ENCODE results near the gene MAU2. TPM values are rescaled to one million over a fixed set of nuclear protein-coding genes. Genes with fewer than 3 reads are reported as not detected.
A peak's percentile ranks its signal among the peaks of the same experiment; 100 is the strongest.

MAU2 gene
- total RNA-seq, 1 experiment from 2014 or later = 48.4 TPM

DNA sequence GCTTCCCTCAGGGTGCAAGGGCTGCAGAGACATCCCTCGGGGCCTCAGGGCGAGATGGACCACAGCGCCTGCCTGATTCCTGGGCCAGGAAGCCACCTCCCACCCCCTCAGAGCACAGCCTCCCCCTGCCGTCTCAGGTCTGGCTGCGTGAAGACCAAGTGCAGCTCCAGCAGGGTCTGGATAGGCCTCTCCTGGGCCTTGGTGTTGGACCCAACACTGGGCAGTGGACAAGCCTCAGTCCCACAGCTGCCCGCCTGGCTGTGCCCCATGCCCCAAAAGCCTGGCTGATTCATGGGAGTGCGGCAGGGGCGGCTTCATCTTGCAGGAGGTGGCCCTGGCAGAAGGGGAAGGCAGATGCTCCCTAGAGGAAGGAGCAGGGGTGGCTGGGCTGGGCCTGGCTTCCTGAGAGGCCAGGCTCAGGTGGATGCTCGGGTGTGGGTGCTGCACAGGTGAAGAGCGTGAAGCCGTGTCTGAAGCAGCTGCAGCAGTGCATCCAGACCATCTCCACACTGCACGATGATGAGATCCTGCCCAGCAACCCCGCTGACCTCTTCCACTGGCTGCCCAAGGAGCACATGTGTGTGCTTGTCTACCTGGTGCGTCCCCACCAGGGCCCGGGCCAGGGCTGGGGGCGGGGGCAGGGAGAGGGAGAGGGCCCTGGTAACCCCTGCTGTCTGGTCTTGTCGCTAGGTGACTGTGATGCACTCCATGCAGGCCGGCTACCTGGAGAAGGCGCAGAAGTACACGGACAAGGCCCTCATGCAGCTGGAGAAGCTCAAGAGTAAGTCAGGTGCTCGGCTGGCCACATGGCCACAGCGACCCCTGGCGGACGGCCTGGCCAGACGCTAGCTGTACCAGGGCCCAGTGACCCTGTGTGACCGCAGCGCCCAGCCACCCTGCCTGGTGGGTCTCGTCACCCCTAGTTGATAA is 21.7 kb downstream of the MAU2 start:
- Histone ChIP-seq H4K8ac (replicated peaks; ENCODE audit: insufficient read length, low read depth, low read length) (no peak overlapping the region), H3K79me2 (ENCODE audit: insufficient read depth, low read length) (no peaks in the 10 kb centered on the region), H3K56ac (ENCODE audit: insufficient read length, low read depth, low read length) (no peak overlapping the region), H3K4ac (ENCODE audit: low read depth, low read length) (no peak overlapping the region), H2BK20ac (ENCODE audit: low read depth, low read length, poor library complexity, severe bottlenecking) (no peak overlapping the region), H3K9ac (ENCODE audit: extremely low read depth, insufficient read length, low read length) (no peak overlapping the region), H2BK15ac (ENCODE audit: low read depth, low read length) (no peak overlapping the region), H3K9me3 (ENCODE audit: control insufficient read depth, low read depth, low read length) (no peaks in the 10 kb centered on the region), H4K91ac (ENCODE audit: insufficient read length, low read depth, low read length) (no peak overlapping the region), H2BK120ac (ENCODE audit: low read depth, low read length, poor library complexity, severe bottlenecking) (no peak overlapping the region), H3K27ac (ENCODE audit: insufficient read length, low read depth, low read length) (no peak overlapping the region), H3T11ph (ENCODE audit: low read length) (no peak overlapping the region), H3K4me1 (ENCODE audit: insufficient read depth, low read length) (no peaks in the 10 kb centered on the region), H3K18ac (ENCODE audit: insufficient read length, low read depth, low read length) (no peak overlapping the region), H2AFZ (ENCODE audit: low read length) (no peak overlapping the region), H3K27me3 (ENCODE audit: insufficient read depth, low read length) (no peaks in the 10 kb centered on the region), H4K5ac (ENCODE audit: insufficient read length, low read depth, low read length) (no peak overlapping the region), H3K4me2 (ENCODE audit: insufficient read depth, insufficient read length, low read length) (no peak overlapping the region), H3K79me1 (ENCODE audit: insufficient read depth, low read depth, low read length, poor library complexity, severe bottlenecking) (no peaks in the 10 kb centered on the region), H2BK12ac (ENCODE audit: insufficient read length, low read depth, low read length) (no peak overlapping the region), H3K23me2 (ENCODE audit: insufficient read length, low read depth, low read length, poor library complexity, severe bottlenecking) (no peaks in the 10 kb centered on the region), H2AK5ac (ENCODE audit: insufficient read length, low read length) (no peak overlapping the region), H2BK5ac (ENCODE audit: insufficient read length, low read length) (no peak overlapping the region), H3K23ac (ENCODE audit: insufficient read length, low read depth, low read length) (no peak overlapping the region), H4K20me1 (ENCODE audit: control insufficient read depth, insufficient read depth, insufficient read length) (no peaks in the 10 kb centered on the region), H3K14ac (ENCODE audit: insufficient read depth, low read length) (no peak overlapping the region)
- Mint-ChIP-seq H3K4me1 (no peaks in the 10 kb centered on the region), H3K36me3 (ENCODE audit: insufficient read depth in 1 of 3, low read depth in 3 of 3) (peaks cover 26 to 62% (median 57%) of the 10 kb centered on the region in 3 experiments), H3K9me3 (no peaks in the 10 kb centered on the region), H3K4me3 (no peak overlapping the region), H3K27me3 (ENCODE audit: low read depth) (no peaks in the 10 kb centered on the region), H3K27ac (peak overlapping the region in 1 of 3 experiments; percentile 88; a peak in 3 of 7 replicates)
- DNase-seq = peak; percentile 92
- no CpG with 5 or more reads among the region's 28 CpGs for WGBS (ENCODE audit: extremely low coverage, insufficient read length, low lambda C conversion rate)
- TF ChIP-seq, protein P1, sequence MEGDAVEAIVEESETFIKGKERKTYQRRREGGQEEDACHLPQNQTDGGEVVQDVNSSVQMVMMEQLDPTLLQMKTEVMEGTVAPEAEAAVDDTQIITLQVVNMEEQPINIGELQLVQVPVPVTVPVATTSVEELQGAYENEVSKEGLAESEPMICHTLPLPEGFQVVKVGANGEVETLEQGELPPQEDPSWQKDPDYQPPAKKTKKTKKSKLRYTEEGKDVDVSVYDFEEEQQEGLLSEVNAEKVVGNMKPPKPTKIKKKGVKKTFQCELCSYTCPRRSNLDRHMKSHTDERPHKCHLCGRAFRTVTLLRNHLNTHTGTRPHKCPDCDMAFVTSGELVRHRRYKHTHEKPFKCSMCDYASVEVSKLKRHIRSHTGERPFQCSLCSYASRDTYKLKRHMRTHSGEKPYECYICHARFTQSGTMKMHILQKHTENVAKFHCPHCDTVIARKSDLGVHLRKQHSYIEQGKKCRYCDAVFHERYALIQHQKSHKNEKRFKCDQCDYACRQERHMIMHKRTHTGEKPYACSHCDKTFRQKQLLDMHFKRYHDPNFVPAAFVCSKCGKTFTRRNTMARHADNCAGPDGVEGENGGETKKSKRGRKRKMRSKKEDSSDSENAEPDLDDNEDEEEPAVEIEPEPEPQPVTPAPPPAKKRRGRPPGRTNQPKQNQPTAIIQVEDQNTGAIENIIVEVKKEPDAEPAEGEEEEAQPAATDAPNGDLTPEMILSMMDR (conservative IDR thresholded peaks at IDR 0.05) = peak; percentile 98

Data from H9 (cell line).